ENCODE data around the gene TMEM165. TPM values are rescaled to one million over a fixed set of nuclear protein-coding genes. Genes with fewer than 3 reads are reported as not detected.

TMEM165 gene
- total and polyA plus RNA-seq, 9 of the 15 experiments (the other 6 are each of a cell fraction or from before 2014, with no cell fraction given) = 21.3 to 145 (median 96.8) TPM

- no peak for TF ChIP-seq ZNF592 (IDR thresholded peaks at IDR 0.05)
- TF ChIP-seq, protein P1, sequence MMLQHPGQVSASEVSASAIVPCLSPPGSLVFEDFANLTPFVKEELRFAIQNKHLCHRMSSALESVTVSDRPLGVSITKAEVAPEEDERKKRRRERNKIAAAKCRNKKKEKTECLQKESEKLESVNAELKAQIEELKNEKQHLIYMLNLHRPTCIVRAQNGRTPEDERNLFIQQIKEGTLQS (IDR thresholded peaks at IDR 0.05) = peak; percentile 85
- TF ChIP-seq, protein P1 (CRISPR knock-in tag; conservative IDR thresholded peaks at IDR 0.05) = no peak
Measured at GRCh38 chr4:55468724-55469123, 73.0 kb downstream of the TMEM165 start (continued).

- CTCF ChIA-PET (ENCODE audit: low intra/inter-chr PET ratio) = no interaction called here
- Histone ChIP-seq H4K20me1 (replicated peaks; ENCODE audit: control insufficient read depth, insufficient read depth, low read length) (no peaks in the 10 kb centered on the region), H3K9ac (ENCODE audit: insufficient read depth in 1 of 2, low read depth in 2 of 2, low read length in 2 of 2) (no peak overlapping the region), H3K4me2 (ENCODE audit: insufficient read depth, low read length) (no peak overlapping the region), H3K9me3 (replicated peaks; ENCODE audit: control insufficient read depth, insufficient read depth, low read depth, low read length) (peaks cover 2% of the 10 kb centered on the region; the same call in 1 of the 2 replicates), H3K9me1 (ENCODE audit: control insufficient read depth, insufficient read depth, low read length) (no peaks in the 10 kb centered on the region), H3K27ac (ENCODE audit: extremely low read depth, low read depth, low read length) (no peak overlapping the region), H3K4me1 (replicated peaks in 1 of 2; ENCODE audit: control insufficient read depth in 2 of 2, insufficient read depth in 2 of 2, low read length in 2 of 2) (no peaks in the 10 kb centered on the region), H3K27me3 (ENCODE audit: control insufficient read depth in 2 of 2, insufficient read depth in 2 of 2, low read length in 2 of 2) (no peaks in the 10 kb centered on the region), H2AFZ (ENCODE audit: low read depth, low read length) (no peak overlapping the region), H3K79me2 (ENCODE audit: control insufficient read depth, insufficient read depth, low read length) (no peaks in the 10 kb centered on the region), H3K4me3 (no peak overlapping the region), H3K36me3 (ENCODE audit: control insufficient read depth, insufficient read depth, low read length) (peaks cover 49% of the 10 kb centered on the region; the same call in 1 of the 3 replicates)
- 94% methylated on average over 1 of the region's 1 CpG for WGBS (ENCODE audit: insufficient coverage, low coverage, missing lambda C conversion rate)
- no peak for ATAC-seq
- no peak for DNase-seq (ENCODE audit: extremely low read depth in 1 of 4, low spot score in 3 of 4)
- intact Hi-C loops (cut with micrococcal nuclease) (no loop called here), in situ Hi-C loops (cut with MboI) (no loop called here)
- BruUV-seq (replicated peaks) = no TSS peak
- POLR2A ChIA-PET = interaction anchor here (0.7 kb wide), 1 partner anchor 9 kb away, joined by 3 read pairs; no protein-coding TSS in a partner anchor
- no peak for FAIRE-seq
- TF ChIP-seq TARDBP (IDR thresholded peaks at IDR 0.05) (no peak), ZNF444 (CRISPR knock-in tag; IDR thresholded peaks at IDR 0.05) (no peak), ZNF197 (CRISPR knock-in tag; IDR thresholded peaks at IDR 0.05; ENCODE audit: low read depth) (no peak), ZNF23 (CRISPR knock-in tag; IDR thresholded peaks at IDR 0.05) (no peak), E2F1 (CRISPR knock-in tag; IDR thresholded peaks at IDR 0.05) (no peak), ADNP (tag; IDR thresholded peaks at IDR 0.05) (no peak)
Measured at GRCh38 chr4:55469979-55470378, 74.2 kb downstream of the TMEM165 start.
